OCI-LY3 (cell line): ENCODE results near the gene KXD1.

Experiments used
- CTCF ChIP-seq: fragments of 200-600, 300-600 bp; sonication (generic); IDR thresholded peaks from 2 replicates; pipeline ENCODE4 v1.5.1; 2014; ENCODE audit warnings: antibody characterized with exemption, low read length, low read depth
- EZH2phosphoT487 ChIP-seq: fragments of 200-600 bp; shearing (Covaris generic); IDR thresholded peaks from 2 replicates; pipeline ENCODE4 v1.6.1; 2018; ENCODE audit warnings: antibody characterized with exemption, mixed run types, low read depth

GRCh38 chr19:18526316-18526715, 31.4 kb upstream of the KXD1 start:
- no peak for TF ChIP-seq CTCF
- no peak for TF ChIP-seq EZH2phosphoT487
